Measurements from ENCODE around the gene ELOA.
"Not testable (repeated sequence)": the region's sequence is repeated elsewhere in the genome, so short reads cannot be mapped to it uniquely, and the experiment has no call there.

ELOA gene

DNA sequence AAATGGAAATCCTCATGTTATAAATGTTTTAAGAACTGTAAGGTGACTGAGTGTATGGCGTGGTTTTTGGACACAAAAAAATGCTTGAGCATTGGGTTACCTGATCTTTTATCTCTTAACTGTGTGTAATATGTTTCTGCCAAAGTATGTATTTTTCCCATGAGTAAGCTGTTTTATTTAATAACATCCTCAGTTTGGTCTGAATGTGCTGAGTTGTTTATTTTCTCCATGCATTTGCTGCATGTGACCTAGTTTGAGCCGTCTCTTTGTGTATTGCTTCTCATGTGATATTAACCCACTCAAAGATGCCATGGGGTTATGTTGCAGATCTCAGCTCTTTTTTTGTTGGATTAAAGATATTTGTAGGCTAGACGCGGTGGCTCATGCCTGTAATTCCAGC is 41.6 kb downstream of the ELOA start:
- DNase-seq (ENCODE audit: low spot score) = no peak

DNA sequence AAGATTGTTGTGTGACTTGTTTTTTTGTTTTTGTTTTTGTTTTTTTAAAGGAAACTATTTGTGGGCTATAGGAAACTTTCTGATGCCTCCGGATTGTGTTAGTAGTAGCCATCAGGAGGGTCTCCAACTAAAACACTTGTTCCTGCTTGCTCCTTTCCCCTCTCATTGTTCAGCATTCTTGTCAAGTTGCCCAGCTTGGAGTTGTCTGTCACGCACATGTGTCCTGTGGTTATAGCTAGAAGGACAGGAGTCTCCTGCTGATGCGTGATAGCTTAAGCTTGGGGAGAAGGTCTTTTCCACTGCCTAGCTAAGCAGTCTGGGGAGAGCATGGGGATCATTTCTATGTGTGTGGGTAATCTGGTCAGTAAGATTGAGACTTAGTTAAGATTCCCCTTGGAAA is 44.4 kb downstream of the ELOA start:
- no peak for DNase-seq (ENCODE audit: low spot score)

DNA sequence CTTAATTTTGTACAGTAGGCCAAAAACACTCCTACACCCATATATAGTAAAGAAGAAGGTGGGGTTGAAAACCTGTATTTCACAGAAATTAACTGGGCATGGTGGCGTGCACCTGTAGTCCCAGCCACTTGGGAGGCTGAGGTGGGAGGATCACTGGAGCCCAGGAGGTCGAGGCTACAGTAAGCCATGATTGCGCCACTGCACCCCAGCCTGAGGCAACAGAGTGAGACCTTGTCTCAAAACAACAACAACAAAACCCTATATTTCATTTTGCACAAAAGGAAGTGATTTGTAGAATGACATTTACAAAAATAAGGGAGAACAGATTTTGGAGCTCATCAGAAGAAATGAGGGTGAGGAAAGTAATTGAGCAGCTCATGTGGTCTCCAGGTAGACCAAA is 45.4 kb downstream of the ELOA start:
- no peak for DNase-seq (ENCODE audit: low spot score)

DNA sequence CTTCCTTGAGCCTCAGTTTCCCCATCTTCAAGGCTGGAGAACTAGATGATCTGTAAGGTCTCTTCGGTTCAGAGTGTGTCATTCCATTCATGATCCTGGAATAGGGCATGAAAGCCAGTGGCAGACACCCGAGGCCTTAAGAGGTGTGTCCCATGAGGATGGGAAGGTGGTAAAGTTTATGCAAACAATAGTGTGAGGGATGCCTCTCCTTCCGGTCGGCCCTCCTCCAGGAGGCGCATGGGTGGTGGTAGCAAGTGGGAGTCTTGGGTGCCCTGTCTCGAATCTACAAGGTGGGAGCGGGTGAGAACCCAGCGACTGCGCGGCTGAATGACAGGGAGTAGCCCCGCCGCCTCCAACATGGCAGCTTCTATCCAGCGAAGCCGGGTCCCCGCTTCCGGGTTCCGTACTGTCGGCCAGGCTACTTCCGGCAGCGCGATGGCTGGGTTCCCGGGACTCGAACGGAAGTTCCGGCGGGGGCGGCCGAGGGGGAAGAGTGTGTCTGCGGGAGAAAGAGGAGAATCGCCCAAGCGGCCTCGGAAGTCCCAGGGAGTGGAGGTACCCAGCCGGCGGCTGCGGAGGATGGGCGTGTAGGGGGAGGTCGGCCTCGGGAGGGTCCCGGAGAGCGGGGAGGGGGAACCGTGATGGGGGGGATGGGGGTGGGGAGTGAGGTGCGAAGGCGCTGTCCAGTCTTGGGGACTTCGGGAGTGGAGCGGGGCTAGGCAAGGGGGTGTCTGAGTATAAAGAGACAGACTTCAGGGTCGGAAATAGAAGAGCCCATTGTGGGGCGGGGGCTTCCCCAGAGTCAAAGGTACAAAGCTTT is 47.6 kb downstream of the ELOA start, which contains the start of gene LYPLA2:
Gene LYPLA2, plus strand, starts transcription at position 450 of the 820 bp plus-strand sequence. CDS start 1,538 bp downstream, outside the sequence.
- DNase-seq (ENCODE audit: low spot score) = peak; percentile 92

DNA sequence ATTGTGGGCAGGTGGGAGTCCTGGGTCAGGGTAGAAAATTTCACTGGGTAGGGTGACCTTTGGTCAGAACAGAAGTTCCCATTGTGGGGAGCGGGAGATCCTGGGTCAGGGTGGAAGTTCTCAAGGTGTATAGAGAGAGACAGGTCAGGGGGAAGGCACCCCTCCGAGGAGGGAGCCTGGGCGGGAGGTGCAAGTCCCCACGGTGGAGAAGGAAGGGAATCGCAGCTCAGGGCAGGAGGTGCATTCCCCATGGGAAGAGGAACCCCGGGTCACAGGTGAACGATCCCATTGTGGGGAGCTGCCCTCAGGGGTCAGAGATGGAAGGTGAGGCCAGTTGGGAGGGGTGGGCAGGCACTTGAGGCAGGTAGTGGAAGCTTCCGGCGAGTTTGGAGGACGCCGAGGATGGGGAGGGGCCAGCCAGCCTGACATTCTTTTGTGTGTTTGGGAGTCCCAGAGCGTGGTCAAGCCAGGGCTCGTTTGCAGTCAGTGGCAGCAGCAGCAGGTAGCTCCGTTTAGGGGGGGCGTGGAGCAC is 48.3 kb downstream of the ELOA start:
- peak; percentile 57 for DNase-seq (ENCODE audit: low spot score)

DNA sequence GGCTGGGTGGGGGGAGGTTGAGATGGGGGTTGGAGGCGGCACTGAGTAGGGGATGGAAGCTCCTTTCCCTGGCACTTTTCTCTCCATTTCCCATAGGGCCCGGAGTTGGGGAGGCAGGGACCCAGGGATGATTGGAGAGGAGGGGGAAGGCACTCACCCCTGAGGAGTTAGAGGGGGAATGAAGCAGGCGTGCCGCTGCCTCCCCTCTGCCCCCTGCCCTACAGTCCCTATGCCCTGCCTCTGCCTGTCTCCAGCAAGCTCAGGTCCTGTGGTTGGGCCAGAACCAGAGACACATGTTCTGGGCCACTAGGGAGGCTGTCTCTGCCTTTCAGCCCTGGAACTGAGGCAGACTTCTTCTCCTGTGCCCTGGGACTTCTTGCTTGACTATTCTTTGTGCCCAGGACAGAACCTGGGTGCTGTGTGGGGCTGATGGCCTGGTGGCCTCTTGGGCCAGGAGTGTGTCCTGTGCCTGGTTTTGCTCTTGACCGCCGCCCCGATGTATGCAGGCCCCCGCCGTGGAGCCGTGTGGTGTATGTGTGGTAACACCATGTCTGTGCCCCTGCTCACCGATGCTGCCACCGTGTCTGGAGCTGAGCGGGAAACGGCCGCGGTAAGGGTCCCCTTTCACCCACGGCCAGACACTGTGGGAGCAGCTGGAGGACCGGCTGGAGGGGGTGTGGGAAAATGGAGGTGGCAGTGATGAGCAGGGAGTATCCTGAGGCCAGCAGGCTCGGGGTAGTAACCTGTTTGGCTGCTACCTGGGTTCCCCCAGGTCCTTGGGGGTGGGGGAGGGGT is 49.1 kb downstream of the ELOA start:
- DNase-seq (ENCODE audit: low spot score) = no peak

DNA sequence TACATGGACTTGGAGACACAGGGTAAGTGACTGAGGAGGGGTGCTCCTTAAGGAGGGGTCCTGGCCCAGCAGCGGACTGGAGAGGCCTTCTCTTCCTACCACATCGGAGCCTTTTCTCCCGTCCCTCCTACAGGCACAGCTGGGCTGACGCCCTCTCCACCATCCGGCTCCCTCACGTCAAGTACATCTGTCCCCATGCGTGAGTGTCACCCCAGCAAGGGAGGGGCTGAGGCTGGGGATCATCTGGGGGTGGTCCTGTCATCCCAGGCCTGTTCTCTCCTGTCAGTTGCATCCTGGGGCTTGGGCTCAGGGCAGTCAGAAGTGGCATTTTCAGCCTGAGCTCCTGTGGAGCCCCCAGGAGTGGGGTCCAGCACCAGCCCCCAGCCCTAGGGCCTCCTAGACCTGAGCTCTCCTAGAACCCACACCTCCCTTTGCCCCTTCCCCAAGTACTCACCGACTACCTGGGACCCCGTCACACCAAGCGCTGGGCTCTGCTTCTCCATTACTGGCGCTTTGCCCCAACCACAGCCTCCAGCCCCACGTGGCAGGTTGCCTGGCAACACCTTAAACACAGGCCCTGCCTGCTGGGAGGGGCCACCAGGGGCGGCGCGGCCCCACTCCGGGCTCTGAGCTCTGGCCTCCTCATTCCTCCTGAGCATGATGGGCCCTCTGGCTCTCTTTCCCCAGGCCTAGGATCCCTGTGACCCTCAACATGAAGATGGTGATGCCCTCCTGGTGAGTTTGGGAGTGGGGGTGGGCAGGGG is 49.9 kb downstream of the ELOA start:
- no peak for DNase-seq (ENCODE audit: low spot score)

DNA sequence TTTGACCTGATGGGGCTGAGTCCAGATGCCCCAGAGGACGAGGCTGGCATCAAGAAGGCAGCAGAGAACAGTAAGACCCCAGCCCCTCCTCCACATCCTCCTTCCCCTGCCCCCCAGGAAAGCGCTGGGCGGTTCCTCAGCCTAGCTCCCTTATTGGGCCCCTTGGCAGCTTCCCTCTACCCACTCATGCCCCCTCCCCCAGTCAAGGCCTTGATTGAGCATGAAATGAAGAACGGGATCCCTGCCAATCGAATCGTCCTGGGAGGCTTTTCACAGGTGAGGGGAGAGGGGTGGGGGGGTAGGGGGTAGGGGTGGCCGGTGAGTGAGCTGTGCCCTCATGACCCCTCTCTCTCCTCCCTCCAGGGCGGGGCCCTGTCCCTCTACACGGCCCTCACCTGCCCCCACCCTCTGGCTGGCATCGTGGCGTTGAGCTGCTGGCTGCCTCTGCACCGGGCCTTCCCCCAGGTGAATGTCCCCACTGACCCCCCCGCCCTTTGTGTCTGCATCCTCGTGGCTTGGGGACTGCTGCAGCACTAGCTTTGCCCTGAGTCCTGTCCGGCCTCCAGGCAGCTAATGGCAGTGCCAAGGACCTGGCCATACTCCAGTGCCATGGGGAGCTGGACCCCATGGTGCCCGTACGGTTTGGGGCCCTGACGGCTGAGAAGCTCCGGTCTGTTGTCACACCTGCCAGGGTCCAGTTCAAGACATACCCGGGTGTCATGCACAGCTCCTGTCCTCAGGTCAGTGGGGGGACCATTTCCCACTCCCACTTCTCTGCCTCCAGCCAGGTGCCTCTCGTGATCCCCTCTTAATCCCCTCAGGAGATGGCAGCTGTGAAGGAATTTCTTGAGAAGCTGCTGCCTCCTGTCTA is 50.8 kb downstream of the ELOA start:
- DNase-seq (ENCODE audit: low spot score) = no peak

DNA sequence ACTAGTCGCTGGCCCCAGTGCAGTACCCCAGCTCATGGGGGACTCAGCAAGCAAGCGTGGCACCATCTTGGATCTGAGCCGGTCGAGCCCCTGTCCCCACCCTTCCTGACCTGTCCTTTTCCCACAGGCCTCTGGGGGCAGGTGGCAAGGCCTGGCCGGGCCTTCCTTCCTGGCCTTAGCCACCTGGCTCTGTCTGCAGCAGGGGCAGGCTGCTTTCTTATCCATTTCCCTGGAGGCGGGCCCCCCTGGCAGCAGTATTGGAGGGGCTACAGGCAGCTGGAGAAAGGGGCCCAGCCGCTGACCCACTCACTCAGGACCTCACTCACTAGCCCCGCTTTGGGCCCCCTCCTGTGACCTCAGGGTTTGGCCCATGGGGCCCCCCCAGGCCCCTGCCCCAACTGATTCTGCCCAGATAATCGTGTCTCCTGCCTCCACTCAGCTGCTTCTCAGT is 51.5 kb downstream of the ELOA start:
- not testable (repeated sequence) for DNase-seq (ENCODE audit: low spot score)

DNA sequence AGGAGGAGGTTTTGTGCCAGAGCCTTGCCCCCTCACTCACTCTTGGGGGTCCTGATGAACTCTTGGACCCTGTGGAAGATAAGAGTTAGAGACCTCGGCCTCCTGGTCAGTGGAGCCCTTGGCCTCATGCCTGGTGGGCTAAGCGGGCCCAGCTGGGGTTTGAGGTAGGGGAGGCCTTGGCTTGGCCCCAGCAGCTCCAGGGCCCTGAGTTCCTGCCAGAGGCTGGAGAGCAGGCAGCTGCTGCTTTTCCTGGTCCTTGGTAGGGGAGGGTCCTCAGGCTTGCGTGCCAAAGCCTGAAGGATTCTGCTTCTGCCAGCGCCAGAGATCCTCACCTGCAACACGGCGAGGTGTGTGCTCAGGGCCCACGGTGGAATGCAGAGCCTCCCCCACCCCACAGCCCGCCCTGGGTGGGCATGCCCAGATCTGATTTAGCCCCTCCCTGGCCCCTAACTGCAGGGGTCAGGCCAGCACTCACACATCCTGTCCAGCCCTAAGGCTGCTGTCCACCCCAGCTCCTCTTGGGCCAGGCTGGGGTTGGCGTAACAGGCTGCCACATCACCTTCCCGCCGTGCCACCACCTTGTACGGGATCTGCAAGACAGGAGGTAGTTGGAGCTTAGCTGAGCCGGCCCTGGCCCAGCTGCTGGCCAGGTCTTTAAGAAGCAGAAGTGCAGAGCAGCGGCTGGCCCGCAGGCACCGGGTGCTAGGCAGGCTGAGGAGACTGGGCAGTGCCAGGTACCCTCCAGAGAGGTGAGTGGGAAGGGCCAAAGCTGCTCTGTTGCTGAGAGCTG is 52.6 kb downstream of the ELOA start:
- DNase-seq (ENCODE audit: low spot score) = no peak

DNA sequence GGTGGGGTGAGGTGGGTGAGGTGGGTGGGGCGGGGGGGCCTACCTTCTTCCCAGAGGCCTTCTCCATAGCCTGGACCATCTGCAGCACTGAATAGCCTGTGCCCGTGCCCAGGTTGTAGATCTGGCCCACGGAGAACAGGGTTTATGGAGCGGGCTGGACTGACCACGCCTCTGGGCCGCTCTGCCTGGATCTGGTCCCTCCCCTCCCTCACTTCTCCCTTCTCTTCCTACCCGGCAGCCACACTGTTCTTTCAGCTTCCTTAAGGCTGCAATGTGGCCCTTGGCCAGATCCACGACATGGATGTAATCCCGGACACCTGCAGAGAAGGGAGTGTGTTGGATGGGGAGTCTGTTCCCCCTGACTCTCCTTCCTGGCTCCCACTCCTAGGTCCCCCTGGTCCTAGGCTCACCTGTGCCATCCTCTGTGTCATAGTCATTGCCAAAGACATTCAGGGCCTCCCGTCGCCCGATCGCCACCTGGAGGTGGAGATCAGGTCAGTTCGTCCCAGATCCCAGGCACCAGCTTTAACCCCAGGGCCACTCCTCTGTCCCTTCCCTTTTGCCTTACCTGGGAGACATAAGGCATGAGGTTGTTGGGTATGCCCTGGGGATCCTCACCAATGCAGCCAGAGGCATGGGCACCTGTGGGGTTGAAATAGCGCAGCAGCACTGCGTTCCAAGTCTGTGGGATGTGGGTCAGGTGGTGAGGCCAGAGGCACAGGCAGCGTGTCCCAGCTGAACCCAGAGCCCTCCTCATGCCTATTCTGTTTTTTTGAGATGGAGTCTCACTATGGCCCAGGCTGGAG is 53.4 kb downstream of the ELOA start:
- no peak for DNase-seq (ENCODE audit: low spot score)

DNA sequence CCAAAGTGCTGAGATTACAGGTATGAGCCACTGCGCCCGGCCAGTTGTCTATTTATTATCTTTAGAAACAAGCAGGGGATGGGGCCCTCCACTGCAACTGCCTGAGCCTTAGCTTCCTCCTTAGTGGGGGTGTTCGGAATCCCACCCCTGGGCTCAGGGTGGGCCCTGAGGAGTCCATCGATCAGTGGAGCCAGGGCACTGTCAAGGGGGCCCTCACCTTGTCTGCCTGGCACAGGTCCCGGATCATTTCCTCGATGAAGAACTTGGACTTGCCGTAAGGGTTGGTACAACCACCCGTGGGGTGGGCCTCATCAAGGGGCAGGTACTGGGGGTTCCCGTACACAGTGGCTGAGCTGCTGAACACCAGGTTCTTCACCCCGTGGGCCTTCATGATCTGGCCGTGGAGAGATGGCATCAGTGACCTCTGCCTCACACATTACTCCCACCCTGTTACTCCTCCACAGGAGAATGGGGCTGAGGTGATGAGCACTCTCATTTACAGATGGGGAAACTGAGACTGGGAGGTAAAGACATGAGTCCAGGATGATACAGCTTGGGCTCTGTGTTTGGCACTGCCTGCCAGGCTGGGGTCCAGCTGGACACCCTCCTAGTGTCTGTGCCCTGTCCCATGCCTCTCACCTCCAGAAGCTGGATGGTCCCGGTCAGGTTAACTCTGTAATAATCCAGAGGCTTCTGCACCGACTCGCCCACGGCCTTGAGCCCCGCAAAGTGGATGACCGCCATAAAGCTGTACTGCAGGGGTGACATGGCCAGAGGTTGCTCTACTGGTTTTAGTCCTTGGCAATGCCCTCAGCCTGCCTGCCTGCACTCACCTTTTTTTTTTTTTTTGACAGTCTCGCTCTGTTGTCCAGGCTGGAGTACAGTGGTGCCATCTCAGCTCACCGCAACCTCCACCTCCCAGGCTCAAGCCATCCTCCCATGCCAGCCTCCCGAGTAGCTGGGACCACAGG is 54.5 kb downstream of the ELOA start:
- DNase-seq (ENCODE audit: low spot score) = no peak

DNA sequence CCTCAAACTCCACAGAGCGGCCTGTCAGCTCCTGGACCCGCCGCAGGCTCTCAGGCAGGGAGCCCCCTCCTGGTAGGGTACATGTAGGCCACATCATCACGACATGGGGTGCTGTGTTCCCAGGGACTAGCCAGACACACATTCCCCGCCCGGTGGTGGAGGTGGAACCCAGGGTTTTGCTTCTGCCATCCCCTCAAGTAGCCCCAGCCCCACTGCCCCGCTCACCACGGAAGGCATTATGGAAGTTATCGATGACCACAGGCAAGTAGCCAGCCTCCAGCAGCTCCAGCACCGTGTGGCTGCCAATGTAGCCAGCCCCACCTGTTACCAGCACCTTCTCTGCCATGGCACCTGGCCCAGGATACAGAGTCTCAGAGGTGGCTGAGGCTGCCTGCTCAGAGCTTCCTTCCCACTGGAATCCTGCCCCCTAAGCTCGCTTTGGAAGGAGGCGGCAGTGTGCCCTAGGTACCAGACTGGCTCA is 55.4 kb downstream of the ELOA start:
- no peak for DNase-seq (ENCODE audit: low spot score)

DNA sequence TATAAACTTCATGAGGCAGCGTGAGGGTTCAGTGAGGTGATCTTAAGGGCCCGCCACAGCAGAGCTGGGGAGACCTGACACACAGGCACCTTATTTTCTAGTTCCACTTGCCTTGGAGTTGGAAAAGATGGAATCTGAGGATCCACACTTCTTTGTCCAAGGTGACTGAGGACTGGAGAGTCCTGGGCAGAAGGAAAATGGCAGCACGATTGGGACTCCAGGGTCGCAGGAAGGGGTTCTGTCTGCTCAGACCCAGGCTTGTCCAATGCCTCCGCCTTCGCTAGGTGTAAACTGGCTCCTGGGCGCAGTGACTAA is 55.9 kb downstream of the ELOA start:
- DNase-seq (ENCODE audit: low spot score) = no peak

DNA sequence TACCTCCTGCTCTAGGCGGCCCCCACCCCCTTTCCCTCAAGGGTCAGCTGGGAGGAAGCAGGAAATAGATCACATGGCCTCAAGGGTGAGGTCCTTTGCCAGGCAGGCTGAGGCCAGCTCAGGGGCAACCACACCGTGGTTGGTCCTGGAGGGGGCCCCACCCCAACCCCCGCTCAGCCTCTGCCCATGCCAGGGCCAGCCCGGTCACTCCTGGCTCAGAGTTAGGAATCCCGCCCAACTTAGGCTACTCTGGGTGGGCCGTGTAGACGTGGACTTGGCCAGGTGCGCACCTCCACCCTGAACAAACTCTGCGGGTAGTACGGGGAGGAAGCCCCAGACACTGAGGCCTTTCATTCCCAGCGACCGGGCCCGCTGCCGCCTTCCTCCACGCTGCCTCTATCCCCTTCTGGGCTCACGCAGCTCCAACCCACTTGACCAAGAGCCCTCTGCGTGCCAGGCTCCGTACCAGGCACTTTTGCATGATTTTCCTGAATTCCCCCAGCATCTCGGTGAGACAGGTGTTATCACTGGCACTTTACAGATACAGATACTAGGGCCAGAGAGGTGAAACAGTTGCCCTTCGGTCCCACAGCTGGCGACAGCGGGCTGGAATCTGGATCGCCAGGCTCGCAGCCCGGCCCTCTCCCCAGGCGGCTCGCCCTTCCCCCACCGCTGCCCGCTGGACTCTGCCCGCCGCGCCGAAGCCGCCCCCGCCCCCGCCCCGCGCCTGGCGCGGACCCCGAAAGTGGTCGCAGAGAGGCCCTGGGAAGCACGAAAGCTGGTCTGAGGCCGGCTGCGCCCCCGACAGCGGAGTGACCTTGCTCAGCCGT is 56.5 kb downstream of the ELOA start:
- peak; percentile 48 for DNase-seq (ENCODE audit: low spot score)

DNA sequence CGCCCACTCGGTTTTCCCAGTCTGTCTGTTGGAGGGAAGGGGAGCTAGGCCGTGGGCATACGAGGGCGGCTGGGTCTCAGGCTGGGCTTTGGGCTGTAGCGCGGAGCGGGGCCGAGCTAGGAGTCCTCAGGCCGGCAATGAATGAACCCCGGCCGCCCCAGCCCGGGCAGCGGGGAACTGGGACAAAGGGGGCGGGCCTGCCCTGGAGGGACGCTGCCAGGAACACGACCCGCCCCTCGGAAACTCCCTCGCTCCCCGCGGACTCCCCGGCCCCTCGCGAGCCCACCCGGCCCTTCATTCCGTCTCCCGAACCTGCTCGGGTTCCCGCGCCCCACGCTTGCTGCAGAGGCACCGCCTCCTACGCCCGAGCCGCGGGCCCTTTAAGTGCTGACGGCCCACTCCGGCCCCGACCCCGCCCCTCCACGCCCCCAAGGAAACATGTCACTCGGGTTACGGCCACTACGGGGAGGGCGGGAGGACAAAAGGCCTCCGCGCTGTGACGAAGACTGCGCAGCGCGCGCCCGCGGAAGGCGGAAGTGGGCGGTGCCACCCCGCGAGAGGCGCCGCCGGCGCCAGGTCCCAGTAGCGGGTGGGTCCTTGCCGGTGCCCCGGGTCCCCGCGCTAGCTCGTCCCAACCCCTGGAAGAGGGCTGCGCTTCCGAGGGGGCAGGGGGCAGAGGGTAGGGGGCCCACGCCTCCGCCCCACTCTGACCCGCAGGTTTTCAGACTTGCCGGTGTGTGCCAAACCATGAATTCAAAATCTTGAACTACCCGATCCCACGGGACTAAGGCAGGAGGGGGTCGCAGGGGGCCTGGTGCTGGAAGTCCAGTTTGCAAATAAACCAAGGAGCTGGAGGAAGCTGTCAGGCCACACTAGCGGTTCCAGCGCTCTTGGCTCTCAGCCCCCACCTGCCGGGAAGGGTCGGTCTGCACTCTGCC is 57.4 kb downstream of the ELOA start, which contains the start of gene GALE:
Gene GALE, minus strand, starts transcription at position 355 of the 938 bp plus-strand sequence. CDS start 1,747 bp downstream, outside the sequence.
- DNase-seq (ENCODE audit: low spot score) = peak; percentile 96
